Measurements from ENCODE around the gene EVX2.

- TF ChIP-seq CTCF (IDR thresholded peaks at IDR 0.05) (no peak), EP300 (IDR thresholded peaks at IDR 0.05) (no peak)
These were observed 14.8 kb upstream of the EVX2 start for GRCh38 chr2:176098366-176099158.

All from suprapubic skin (tissue), 3 donors.